SU-DHL-6 (cell line): ENCODE data around the gene DPP9.

ENCODE experiments used
- CTCF ChIP-seq: fragments of 200-600 bp; sonication (generic); IDR thresholded peaks from one replicate; pipeline ENCODE4 v1.5.1; 2017; ENCODE audit warnings: antibody characterized with exemption, mild to moderate bottlenecking, low read length, moderate library complexity; ENCODE audit not compliant: insufficient read depth, poor library complexity, severe bottlenecking
- EZH2phosphoT487 ChIP-seq: fragments of 200-600 bp; sonication (generic), shearing (Covaris generic); conservative IDR thresholded peaks from 2 replicates; pipeline ENCODE4 v1.6.1; 2018; ENCODE audit warnings: mild to moderate bottlenecking, antibody characterized with exemption, low read length, moderate library complexity, mixed read lengths

- TF ChIP-seq CTCF (no peak), EZH2phosphoT487 (no peak)
Measured at GRCh38 chr19:4707956-4708650, 15.5 kb downstream of the DPP9 start.
